ENCODE measurements around the gene E4F1. TPM values are rescaled to one million over a fixed set of nuclear protein-coding genes. Genes with fewer than 3 reads are reported as not detected.

E4F1 gene
- total RNA-seq, 2 donors from 2014 or later: 24.5 to 29.6 TPM

DNA sequence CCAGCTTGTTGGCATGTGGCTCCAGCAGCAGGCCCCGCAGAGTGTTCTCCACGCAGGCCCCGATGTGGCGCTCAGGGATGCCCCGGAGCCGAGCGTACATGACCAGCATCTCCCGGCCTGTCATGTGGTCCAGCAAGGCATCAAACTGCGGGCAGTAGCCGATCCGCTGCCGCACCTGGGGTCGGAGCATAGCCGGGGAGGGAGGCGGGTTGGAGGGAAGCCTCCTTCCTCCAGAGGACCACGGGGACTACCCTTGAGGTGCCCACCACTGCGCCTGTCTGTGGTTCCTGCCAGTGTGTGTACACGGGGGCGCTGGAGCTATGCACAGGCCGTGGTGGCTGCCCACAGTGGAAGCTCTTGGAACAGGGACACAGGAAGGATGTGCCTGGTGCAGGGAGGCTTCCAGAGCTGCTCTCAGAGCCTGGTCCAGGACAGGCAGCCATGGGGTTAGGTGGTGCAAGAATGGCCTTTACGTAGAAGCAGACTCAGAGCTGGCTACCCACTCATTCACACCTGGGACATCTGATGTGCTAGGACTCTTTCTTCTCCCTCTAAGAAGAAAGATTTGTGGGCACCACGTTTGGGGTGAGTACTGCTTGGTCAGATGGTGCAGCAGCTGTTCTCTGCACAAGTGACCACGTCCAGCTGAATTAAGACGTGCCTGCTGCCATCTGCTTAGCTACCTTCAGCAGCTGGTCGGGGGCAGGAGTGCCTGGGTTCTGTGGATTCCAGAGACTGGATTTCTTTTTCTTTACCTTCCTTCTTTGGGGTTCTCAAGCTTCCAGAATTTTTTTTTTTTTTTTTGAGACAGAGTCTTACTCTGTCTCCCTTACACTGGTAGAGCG is 55.8 kb downstream of the E4F1 start:
- Mint-ChIP-seq H3K36me3 (ENCODE audit: low read depth) (no peaks in the 10 kb centered on the region), H3K9me3 (no peaks in the 10 kb centered on the region), H3K27ac (no peak overlapping the region), H3K4me1 (no peaks in the 10 kb centered on the region), H3K4me3 (no peak overlapping the region), H3K27me3 (ENCODE audit: insufficient read depth) (peaks cover 2% of the 10 kb centered on the region)
- H3K27ac ChIP-seq (ENCODE audit: low read depth, low read length): no peak overlapping the region
- no peaks in the 10 kb centered on the region for H3K36me3 ChIP-seq (ENCODE audit: control insufficient read depth, insufficient read depth, low read length)
- no peaks in the 10 kb centered on the region for H3K27me3 ChIP-seq (ENCODE audit: control insufficient read depth, insufficient read depth, low read length, poor library complexity, severe bottlenecking)
- no peaks in the 10 kb centered on the region for H3K4me1 ChIP-seq (ENCODE audit: control insufficient read depth, insufficient read depth, low read length)
- peak; percentile 36 for DNase-seq
- no peak overlapping the region for H3K9ac ChIP-seq (ENCODE audit: extremely low read depth, low read length, poor library complexity, severe bottlenecking)
- H3K9me3 ChIP-seq (ENCODE audit: control insufficient read depth, low read length): no peaks in the 10 kb centered on the region
- TF ChIP-seq CTCF (conservative IDR thresholded peaks at IDR 0.05): no peak
- 89 to 91% methylated on average over 20 to 26 of the region's 26 CpGs for WGBS, 2 experiments (ENCODE audit: insufficient coverage in 1 of 2, insufficient read length in 1 of 2)
- no peak overlapping the region for H3K4me3 ChIP-seq (ENCODE audit: low read length)

DNA sequence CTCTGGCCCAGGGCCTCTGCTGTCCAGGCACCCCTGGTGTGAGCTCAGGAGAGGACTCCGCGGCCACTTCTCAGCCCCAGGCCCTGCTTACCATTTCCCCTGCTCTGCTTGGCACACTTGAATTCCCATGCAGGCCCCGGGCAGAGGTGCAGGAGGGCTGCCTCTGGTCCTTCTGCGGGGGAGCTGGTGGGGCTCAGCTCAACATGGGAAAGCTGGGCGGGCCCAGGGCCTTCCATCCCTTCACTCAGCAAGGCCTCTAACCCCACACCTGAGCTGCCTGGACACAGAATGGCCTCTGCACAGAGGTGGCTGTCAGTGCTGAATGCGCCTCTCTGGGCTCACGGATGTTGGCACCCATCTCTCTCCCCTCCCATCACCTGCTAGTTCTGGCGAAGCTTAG is 57.1 kb downstream of the E4F1 start:
- Mint-ChIP-seq H3K36me3 (ENCODE audit: low read depth) (no peaks in the 10 kb centered on the region), H3K9me3 (no peaks in the 10 kb centered on the region), H3K27me3 (ENCODE audit: insufficient read depth) (peaks cover 2% of the 10 kb centered on the region), H3K4me3 (no peak overlapping the region), H3K27ac (no peak overlapping the region), H3K4me1 (no peaks in the 10 kb centered on the region)
- DNase-seq: peak; percentile 38
- Histone ChIP-seq H3K4me3 (ENCODE audit: low read length) (no peak overlapping the region), H3K27me3 (ENCODE audit: control insufficient read depth, insufficient read depth, low read length, poor library complexity, severe bottlenecking) (no peaks in the 10 kb centered on the region), H3K4me1 (ENCODE audit: control insufficient read depth, insufficient read depth, low read length) (no peaks in the 10 kb centered on the region), H3K36me3 (ENCODE audit: control insufficient read depth, insufficient read depth, low read length) (no peaks in the 10 kb centered on the region), H3K27ac (ENCODE audit: low read depth, low read length) (no peak overlapping the region), H3K9me3 (ENCODE audit: control insufficient read depth, low read length) (no peaks in the 10 kb centered on the region), H3K9ac (ENCODE audit: extremely low read depth, low read length, poor library complexity, severe bottlenecking) (no peak overlapping the region)
- no peak for TF ChIP-seq CTCF (conservative IDR thresholded peaks at IDR 0.05)
- 89 to 95% methylated on average over 5 to 8 of the region's 8 CpGs for WGBS, 2 experiments (ENCODE audit: insufficient coverage in 1 of 2, insufficient read length in 1 of 2)

GRCh38 chr16:2280981-2281542 is 57.7 kb downstream of the E4F1 start:
- Mint-ChIP-seq H3K4me1 (no peaks in the 10 kb centered on the region), H3K27ac (no peak overlapping the region), H3K9me3 (no peaks in the 10 kb centered on the region), H3K4me3 (no peak overlapping the region), H3K36me3 (ENCODE audit: low read depth) (no peaks in the 10 kb centered on the region), H3K27me3 (ENCODE audit: insufficient read depth) (no peaks in the 10 kb centered on the region)
- no peak for TF ChIP-seq CTCF (conservative IDR thresholded peaks at IDR 0.05)
- Histone ChIP-seq H3K27me3 (ENCODE audit: control insufficient read depth, insufficient read depth, low read length, poor library complexity, severe bottlenecking) (no peaks in the 10 kb centered on the region), H3K36me3 (ENCODE audit: control insufficient read depth, insufficient read depth, low read length) (no peaks in the 10 kb centered on the region), H3K27ac (ENCODE audit: low read depth, low read length) (no peak overlapping the region), H3K9me3 (ENCODE audit: control insufficient read depth, low read length) (no peaks in the 10 kb centered on the region), H3K4me1 (ENCODE audit: control insufficient read depth, insufficient read depth, low read length) (no peaks in the 10 kb centered on the region), H3K9ac (ENCODE audit: extremely low read depth, low read length, poor library complexity, severe bottlenecking) (no peak overlapping the region), H3K4me3 (ENCODE audit: low read length) (no peak overlapping the region)
- DNase-seq: peak; percentile 69
- 90 to 95% methylated on average over 24 of the region's 24 CpGs for WGBS, 2 experiments (ENCODE audit: insufficient coverage in 1 of 2, insufficient read length in 1 of 2)

Measured in endodermal cell (in vitro differentiated cells).